ENCODE data around the gene SNX3. TPM values are rescaled to one million over a fixed set of nuclear protein-coding genes. Genes with fewer than 3 reads are reported as not detected.

SNX3 gene
- total RNA-seq, 1 donor from 2014 or later, result 216 TPM

- DNase-seq (ENCODE audit: extremely low read depth, low read depth, low spot score), result no peak
Measured at GRCh38 chr6:108209738-108210137, 51.1 kb downstream of the SNX3 start.

- DNase-seq (ENCODE audit: extremely low read depth, low read depth, low spot score), result no peak
Measured at GRCh38 chr6:108207013-108207412, 53.8 kb downstream of the SNX3 start.

GRCh38 chr6:108203189-108204112 lies 57.4 kb downstream of the SNX3 start:
- DNase-seq (ENCODE audit: extremely low read depth, low read depth, low spot score), result no peak

DNA sequence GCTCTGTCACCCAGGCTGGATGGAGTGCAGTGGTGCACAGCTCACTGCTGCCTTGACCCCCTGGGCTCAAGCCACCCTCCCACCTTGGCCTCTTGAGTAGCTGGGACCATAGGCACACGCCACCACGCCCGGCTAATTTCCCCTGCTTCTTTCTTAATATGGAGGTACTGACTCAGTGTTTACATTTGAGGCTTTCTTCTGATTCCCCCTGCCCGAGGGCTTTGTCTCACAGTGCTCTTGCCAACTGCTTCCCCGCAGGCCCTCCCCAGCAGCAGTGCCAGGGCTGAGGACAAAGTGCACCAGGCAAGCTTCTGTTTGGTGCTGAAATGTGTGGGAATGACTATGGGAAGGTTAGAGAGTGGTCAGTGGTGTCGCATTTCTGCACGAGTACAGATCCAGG lies 60.2 kb downstream of the SNX3 start:
- DNase-seq (ENCODE audit: extremely low read depth, low read depth, low spot score), result no peak

- DNase-seq (ENCODE audit: extremely low read depth, low read depth, low spot score), result no peak
Measured at GRCh38 chr6:108200186-108200585, 60.7 kb downstream of the SNX3 start.

- no peak for DNase-seq (ENCODE audit: extremely low read depth, low read depth, low spot score)
Measured at GRCh38 chr6:108198761-108199498, 61.9 kb downstream of the SNX3 start.

- no peak for DNase-seq (ENCODE audit: extremely low read depth, low read depth, low spot score)
Measured at GRCh38 chr6:108195209-108195608, 65.6 kb downstream of the SNX3 start.

GRCh38 chr6:108194503-108194902 lies 66.3 kb downstream of the SNX3 start:
- DNase-seq (ENCODE audit: extremely low read depth, low read depth, low spot score), result no peak

DNA sequence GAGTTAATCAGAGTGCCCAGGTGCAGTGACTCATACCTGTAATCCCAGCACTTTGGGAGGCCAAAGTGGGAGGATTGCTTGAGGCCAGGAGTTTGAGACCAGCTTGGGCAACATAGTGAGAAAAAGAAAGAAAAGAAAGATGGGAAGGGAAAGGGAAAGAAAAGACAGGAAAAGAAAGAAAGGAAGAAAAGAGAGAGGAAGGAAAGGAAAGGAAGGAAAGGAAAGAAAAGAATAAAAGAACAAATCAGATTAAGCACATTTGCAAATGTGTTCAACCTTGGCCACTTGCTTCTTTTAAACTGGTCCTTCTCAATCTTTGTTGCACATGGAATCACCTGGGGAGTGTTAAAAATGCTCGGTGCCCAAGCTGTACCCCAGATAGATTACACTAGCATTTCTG lies 67.0 kb downstream of the SNX3 start:
- DNase-seq (ENCODE audit: extremely low read depth, low read depth, low spot score), result no peak

GRCh38 chr6:108193131-108193530 lies 67.7 kb downstream of the SNX3 start:
- DNase-seq (ENCODE audit: extremely low read depth, low read depth, low spot score), result no peak

GRCh38 chr6:108187519-108187918 lies 73.3 kb downstream of the SNX3 start:
- no peak for DNase-seq (ENCODE audit: extremely low read depth, low read depth, low spot score)

- DNase-seq (ENCODE audit: extremely low read depth, low read depth, low spot score), result no peak
Measured at GRCh38 chr6:108186226-108186625, 74.6 kb downstream of the SNX3 start.

DNA sequence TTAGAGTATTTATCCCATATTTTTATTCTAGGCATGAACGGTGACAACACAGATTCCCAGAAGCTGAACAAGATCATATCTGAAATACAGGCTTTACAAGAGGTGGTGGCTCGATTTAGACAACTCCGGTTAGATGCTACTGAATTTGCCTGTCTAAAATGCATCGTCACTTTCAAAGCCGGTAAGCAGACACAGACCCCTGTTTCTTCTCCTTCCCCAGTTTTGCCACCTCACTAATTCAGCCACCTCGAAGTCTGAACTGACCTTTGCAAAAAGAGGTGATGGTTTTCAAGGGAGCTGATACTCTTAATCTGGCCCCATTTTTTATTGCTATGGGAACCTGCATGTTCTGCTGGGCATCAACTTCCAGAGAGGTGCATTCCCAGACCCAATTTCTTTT lies 80.1 kb downstream of the SNX3 start:
- DNase-seq (ENCODE audit: extremely low read depth, low read depth, low spot score), result no peak

DNA sequence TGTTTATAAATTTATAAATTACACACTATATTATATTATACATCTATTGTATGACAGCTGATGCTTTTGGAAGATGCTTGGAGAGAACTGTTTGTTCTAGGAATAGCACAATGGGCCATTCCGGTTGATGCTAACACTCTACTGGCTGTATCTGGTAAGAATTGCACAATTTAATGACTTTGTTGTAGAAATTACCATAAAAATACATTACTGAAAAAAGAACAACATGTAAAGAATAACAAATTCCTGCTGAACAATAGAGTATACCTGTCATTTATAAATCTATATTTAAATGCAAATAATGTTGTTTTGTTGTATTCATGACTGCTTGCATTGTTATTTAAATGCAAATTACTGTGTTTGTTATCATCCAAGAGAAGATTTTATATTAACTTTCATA lies 80.6 kb downstream of the SNX3 start:
- no peak for DNase-seq (ENCODE audit: extremely low read depth, low read depth, low spot score)

- DNase-seq (ENCODE audit: extremely low read depth, low read depth, low spot score), result no peak
Measured at GRCh38 chr6:108179741-108180140, 81.1 kb downstream of the SNX3 start.

DNA sequence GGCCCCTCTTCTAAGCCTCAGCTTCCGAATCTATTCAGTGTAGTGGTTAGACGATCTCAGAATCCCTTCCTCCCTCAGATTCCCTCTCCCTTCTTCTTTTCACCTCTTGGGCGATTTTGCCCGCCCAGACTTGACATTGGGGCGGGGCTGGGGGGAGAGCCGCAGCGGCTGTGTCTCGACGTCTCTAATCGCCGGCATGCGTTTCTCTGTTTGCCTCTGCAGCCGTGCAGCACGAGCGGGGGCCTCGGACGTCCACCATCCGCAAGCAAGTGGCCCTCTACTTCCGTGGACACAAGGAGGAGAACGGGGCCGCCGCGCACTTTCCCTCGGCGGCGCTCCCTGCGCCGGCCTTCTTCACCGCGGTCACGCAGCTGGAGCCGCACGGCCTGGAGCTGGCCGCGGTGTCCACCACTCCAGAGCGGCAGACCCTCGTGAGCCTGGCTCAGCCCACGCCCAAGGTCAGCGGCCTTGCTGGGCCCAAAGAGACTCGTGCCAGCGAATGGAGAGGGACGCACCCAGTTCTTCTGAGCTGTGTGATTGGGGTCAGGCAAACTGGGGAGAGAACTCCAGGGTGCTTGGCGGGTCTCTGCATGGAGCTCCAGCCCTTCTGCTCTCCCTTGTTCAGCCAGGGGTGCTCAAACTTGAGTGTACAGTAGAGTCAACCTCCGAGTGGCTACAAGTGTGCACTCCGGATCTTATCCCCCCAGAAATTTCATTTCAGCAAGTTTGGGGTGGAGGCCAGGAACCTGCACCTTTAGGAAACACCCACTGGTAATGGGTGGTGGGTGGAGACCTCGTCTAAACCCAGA lies 84.4 kb downstream of the SNX3 start:
- no peak for DNase-seq (ENCODE audit: extremely low read depth, low read depth, low spot score)

- no peak for DNase-seq (ENCODE audit: extremely low read depth, low read depth, low spot score)
Measured at GRCh38 chr6:108175592-108176279, 85.1 kb downstream of the SNX3 start.

- no peak for DNase-seq (ENCODE audit: extremely low read depth, low read depth, low spot score)
Measured at GRCh38 chr6:108175176-108175591, 85.7 kb downstream of the SNX3 start.

GRCh38 chr6:108174371-108175175 lies 86.3 kb downstream of the SNX3 start:
- DNase-seq (ENCODE audit: extremely low read depth, low read depth, low spot score), result no peak
